OCI-LY3 (cell line): ENCODE data around the gene PPP1R14B.

Experiments
- CTCF ChIP-seq: fragments of 200-600, 300-600 bp; sonication (generic); IDR thresholded peaks from 2 replicates; pipeline ENCODE4 v1.5.1; 2014; ENCODE audit warnings: antibody characterized with exemption, low read length, low read depth
- EZH2phosphoT487 ChIP-seq: fragments of 200-600 bp; shearing (Covaris generic); IDR thresholded peaks from 2 replicates; pipeline ENCODE4 v1.6.1; 2018; ENCODE audit warnings: antibody characterized with exemption, mixed run types, low read depth

GRCh38 chr11:64218628-64219353, 28.0 kb downstream of the PPP1R14B start:
- no peak for TF ChIP-seq CTCF
- no peak for TF ChIP-seq EZH2phosphoT487
